Chondrocyte (in vitro differentiated cells): ENCODE results near the gene GOLGA7B. TPM values are rescaled to one million over a fixed set of nuclear protein-coding genes. Genes with fewer than 3 reads are reported as not detected.

Experiments used
- DNase-seq: peaks from one replicate; pipeline ENCODE4 v3.0.0; 2021; ENCODE audit warnings: mixed read lengths, low spot score
- H3K27ac Mint-ChIP-seq: one replicate; pipeline ENCODE4 v1.8.0; 2021; ENCODE audit warnings: mild to moderate bottlenecking, moderate library complexity, mixed read lengths; ENCODE audit not compliant: unreplicated experiment
- H3K27me3 Mint-ChIP-seq: 2 replicates; pipeline ENCODE4 v1.8.0; 2021; ENCODE audit warnings: low read depth, mixed read lengths
- H3K36me3 Mint-ChIP-seq: 2 replicates; pipeline ENCODE4 v1.8.0; 2021; ENCODE audit warnings: low read depth, mixed read lengths
- H3K4me1 Mint-ChIP-seq: 2 replicates; pipeline ENCODE4 v1.8.0; 2021; ENCODE audit warnings: low read depth, mild to moderate bottlenecking, mixed read lengths
- H3K4me3 Mint-ChIP-seq: one replicate; pipeline ENCODE4 v1.8.0; 2021; ENCODE audit warnings: mild to moderate bottlenecking, moderate library complexity, mixed read lengths; ENCODE audit not compliant: unreplicated experiment
- H3K9me3 Mint-ChIP-seq: 2 replicates; pipeline ENCODE4 v1.8.0; 2021; ENCODE audit warnings: low read depth, mixed read lengths
- CTCF ChIP-seq: fragments of 200-600 bp; sonication (generic); IDR thresholded peaks from 2 replicates; pipeline ENCODE4 v1.5.0; 2021; ENCODE audit warnings: antibody characterized with exemption, mild to moderate bottlenecking, moderate library complexity
- long read RNA-seq: library from polyadenylated mRNA; stranded (forward); transcript quantifications from one replicate; pipeline ENCODE4 v2.0.0, GENCODE V29; 2021
- total RNA-seq: library from RNA; stranded (reverse); gene quantifications from 3 replicates; pipeline ENCODE4 v1.2.1, GENCODE V29; 2021

GOLGA7B gene
- total RNA-seq = 0.12 to 0.27 TPM (median 0.13 TPM) in 3 replicates
- long read RNA-seq, partial matches to known transcripts = 0 of 1 reads
- long read RNA-seq, other reads (novel, unspliced or antisense) = 1 of 1 reads

GRCh38 chr10:97849687-97850402 lies at the start of gene GOLGA7B:
GOLGA7B (plus strand) TSS chr10:97849843; CDS start chr10:97850304, 461 bp downstream.
- Mint-ChIP-seq H3K27me3 (peaks cover 46% of the 10 kb centered on the region), H3K9me3 (no peaks in the 10 kb centered on the region), H3K27ac (no peak within 1 kb of the TSS), H3K4me1 (peaks cover 14% of the 10 kb centered on the region), H3K4me3 (peak within 1 kb of the TSS; percentile 59), H3K36me3 (no peaks in the 10 kb centered on the region)
- no peak for TF ChIP-seq CTCF
- no peak for DNase-seq

GRCh38 chr10:97800474-97800873 lies 49.2 kb upstream of the GOLGA7B start:
- DNase-seq = no peak

GRCh38 chr10:97801422-97801821 lies 48.2 kb upstream of the GOLGA7B start:
- Mint-ChIP-seq H3K9me3 (peaks cover 16% of the 10 kb centered on the region), H3K4me1 (no peaks in the 10 kb centered on the region), H3K36me3 (peaks cover 6% of the 10 kb centered on the region), H3K4me3 (no peak overlapping the region), H3K27me3 (peaks cover 38% of the 10 kb centered on the region), H3K27ac (no peak overlapping the region)
- no peak for DNase-seq
- TF ChIP-seq CTCF = no peak

More at GRCh38 chr10:97800474-97800873, 49.2 kb upstream of the GOLGA7B start:
- no peak overlapping the region for H3K4me3 Mint-ChIP-seq
- no peak overlapping the region for H3K27ac Mint-ChIP-seq
- peaks cover 16% of the 10 kb centered on the region for H3K9me3 Mint-ChIP-seq
- no peaks in the 10 kb centered on the region for H3K4me1 Mint-ChIP-seq
- TF ChIP-seq CTCF = no peak
- H3K36me3 Mint-ChIP-seq = peaks cover 6% of the 10 kb centered on the region
- H3K27me3 Mint-ChIP-seq = peaks cover 41% of the 10 kb centered on the region

- no peak for DNase-seq
- TF ChIP-seq CTCF = no peak
- no peaks in the 10 kb centered on the region for H3K36me3 Mint-ChIP-seq
- no peaks in the 10 kb centered on the region for H3K4me1 Mint-ChIP-seq
- no peaks in the 10 kb centered on the region for H3K9me3 Mint-ChIP-seq
- no peak overlapping the region for H3K4me3 Mint-ChIP-seq
- peaks cover 27% of the 10 kb centered on the region for H3K27me3 Mint-ChIP-seq
- H3K27ac Mint-ChIP-seq = no peak overlapping the region
Measured at GRCh38 chr10:97805096-97805884, 44.4 kb upstream of the GOLGA7B start.

GRCh38 chr10:97805949-97806348 lies 43.7 kb upstream of the GOLGA7B start:
- DNase-seq = no peak
- H3K36me3 Mint-ChIP-seq = no peaks in the 10 kb centered on the region
- H3K4me1 Mint-ChIP-seq = no peaks in the 10 kb centered on the region
- H3K9me3 Mint-ChIP-seq = no peaks in the 10 kb centered on the region
- H3K27me3 Mint-ChIP-seq = peaks cover 25% of the 10 kb centered on the region
- TF ChIP-seq CTCF = no peak
- H3K4me3 Mint-ChIP-seq = no peak overlapping the region
- H3K27ac Mint-ChIP-seq = no peak overlapping the region
